HepG2 (cell line): ENCODE results near the gene TMEM33. TPM values are rescaled to one million over a fixed set of nuclear protein-coding genes. Genes with fewer than 3 reads are reported as not detected.

ENCODE experiments used
- ATF1 ChIP-seq: IDR thresholded peaks from 2 replicates; pipeline ENCODE4 v1.6.1; 2016; ENCODE audit warnings: mild to moderate bottlenecking, control low read depth
- CERS6 ChIP-seq: sonication (generic); formaldehyde crosslinking; IDR thresholded peaks from 2 replicates; pipeline ENCODE4 v1.5.0; 2020; ENCODE audit warnings: missing genetic modification reagents
- HOXA9 ChIP-seq: sonication (generic); formaldehyde crosslinking; IDR thresholded peaks from 2 replicates; pipeline ENCODE4 v1.8.1; 2022; ENCODE audit warnings: missing genetic modification reagents, mild to moderate bottlenecking, moderate library complexity, borderline replicate concordance
- KDM4B ChIP-seq: sonication (generic); formaldehyde crosslinking; IDR thresholded peaks from 2 replicates; pipeline ENCODE4 v1.4.0; 2020; ENCODE audit warnings: missing genetic modification reagents
- NFYB ChIP-seq: sonication (generic); formaldehyde crosslinking; IDR thresholded peaks from 2 replicates; pipeline ENCODE4 v1.4.0; 2020; ENCODE audit warnings: missing genetic modification reagents
- REST ChIP-seq, 2 experiments: IDR thresholded peaks; 2 replicates each; pipeline ENCODE4 v1.6.1; 2011 to 2012; ENCODE audit warnings: low read length in 2 of 2, borderline replicate concordance in 1 of 2, low read depth in 1 of 2, mild to moderate bottlenecking in 1 of 2, moderate library complexity in 1 of 2
- TAF15 ChIP-seq: fragments of 200-400 bp; formaldehyde crosslinking; IDR thresholded peaks from one replicate; pipeline ENCODE4 v1.6.1; 2018; ENCODE audit warnings: mild to moderate bottlenecking, low read depth, low read length; ENCODE audit not compliant: poor library complexity, severe bottlenecking
- ZFP1 ChIP-seq: IDR thresholded peaks from 2 replicates; pipeline ENCODE4 v1.6.1; 2016
- ZFP37 ChIP-seq: sonication (generic); formaldehyde crosslinking; IDR thresholded peaks from 2 replicates; pipeline ENCODE4 v1.4.0; 2020; ENCODE audit warnings: missing genetic modification reagents, borderline replicate concordance
- ZNF337 ChIP-seq: sonication (generic); formaldehyde crosslinking; IDR thresholded peaks from 2 replicates; pipeline ENCODE4 v1.5.1; 2020; ENCODE audit warnings: missing genetic modification reagents, low read depth, mild to moderate bottlenecking, borderline replicate concordance
- ZSCAN20 ChIP-seq: sonication (generic); formaldehyde crosslinking; IDR thresholded peaks from 2 replicates; pipeline ENCODE4 v1.4.0; 2020; ENCODE audit warnings: missing genetic modification reagents, mild to moderate bottlenecking, borderline replicate concordance
- polyA plus RNA-seq, 8 experiments: library from polyadenylated mRNA; depleted of rRNA in 3 of 8; stranded (reverse) in 7 of 8; unstranded in 1 of 8; fragments of >200 nt; fragmentation: Illumina TruSeq in 4 of 8; extraction: Trizol in 4 of 8; gene quantifications; 2 replicates each; pipeline versions ENCODE4 v1.2.1 to v1.2.3, GENCODE V29; 2011 to 2016; ENCODE audit warnings: low read depth in 4 of 8, missing spikeins in 1 of 8, mixed read lengths in 1 of 8; ENCODE audit not compliant: insufficient read depth in 1 of 8
- total RNA-seq, 5 experiments: library from RNA; depleted of rRNA; stranded (reverse); fragments of >200 nt; fragmentation: Illumina TruSeq; extraction: Trizol; gene quantifications; 2 replicates each; pipeline ENCODE4 v1.2.3, GENCODE V29; 2016; ENCODE audit warnings: low read depth in 1 of 5
- TF ChIP-seq, protein P1 (sequence below): IDR thresholded peaks from 2 replicates; pipeline ENCODE4 v1.6.1; 2016; ENCODE audit warnings: low read depth
- TF ChIP-seq, protein P2 (sequence below): sonication (generic); formaldehyde crosslinking; conservative IDR thresholded peaks from 2 replicates; pipeline ENCODE4 v1.8.0; 2022; ENCODE audit warnings: mild to moderate bottlenecking, moderate library complexity, missing genetic modification reagents
- TF ChIP-seq, protein P3 (sequence below): IDR thresholded peaks from 2 replicates; pipeline ENCODE4 v1.6.1; 2016; ENCODE audit warnings: low read depth, control low read depth
- TF ChIP-seq, protein P4 (sequence below): sonication (generic); formaldehyde crosslinking; IDR thresholded peaks from 2 replicates; pipeline ENCODE4 v1.8.0; 2022; ENCODE audit warnings: mild to moderate bottlenecking, missing genetic modification reagents; ENCODE audit not compliant: insufficient replicate concordance
- TF ChIP-seq, protein P5 (sequence below): sonication (generic); formaldehyde crosslinking; IDR thresholded peaks from 2 replicates; pipeline ENCODE4 v1.5.1; 2020; ENCODE audit warnings: missing genetic modification reagents, mild to moderate bottlenecking, borderline replicate concordance

The TMEM33 gene
- total and polyA plus RNA-seq, 2 of the 13 experiments (the other 11 are each of a cell fraction or from before 2014, with no cell fraction given) = 36.1 to 66.6 TPM

DNA sequence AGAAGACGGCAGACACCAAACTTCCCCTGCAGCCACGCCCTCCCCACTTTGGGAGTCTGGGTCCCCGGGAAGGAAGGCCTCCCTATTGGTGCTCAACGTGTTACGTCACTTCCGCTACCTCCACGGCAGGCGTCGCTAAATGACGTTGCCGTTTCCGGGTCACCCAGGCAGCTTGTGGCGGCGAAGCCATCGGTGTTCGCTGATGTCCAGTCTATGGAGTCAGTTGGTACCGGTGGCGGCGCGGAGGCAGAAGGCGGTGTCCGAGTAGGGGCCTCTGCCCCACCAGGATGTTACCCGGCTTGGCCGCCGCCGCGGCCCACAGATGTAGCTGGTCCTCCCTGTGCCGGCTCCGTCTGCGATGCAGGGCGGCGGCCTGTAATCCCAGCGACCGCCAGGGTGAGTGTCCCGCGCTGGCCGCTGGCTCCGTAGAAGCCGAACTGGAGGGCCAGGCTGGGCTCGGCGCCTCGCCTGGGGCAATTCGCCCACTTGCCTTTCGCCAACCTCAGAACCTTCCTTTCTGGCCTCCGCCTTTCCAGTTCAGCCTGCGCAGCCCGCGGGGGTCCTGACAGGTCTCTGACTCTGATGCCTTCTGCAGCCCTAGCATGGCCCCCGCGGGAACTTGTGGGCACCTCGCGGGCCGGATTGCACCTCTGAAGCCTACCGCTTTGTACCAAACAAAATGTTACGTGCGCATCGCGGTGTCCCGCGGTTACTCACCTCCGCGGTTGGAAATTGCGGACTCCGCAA lies 55.3 kb downstream of the TMEM33 start, which contains the start of gene SLC30A9 (continued):
- TF ChIP-seq, protein P1, sequence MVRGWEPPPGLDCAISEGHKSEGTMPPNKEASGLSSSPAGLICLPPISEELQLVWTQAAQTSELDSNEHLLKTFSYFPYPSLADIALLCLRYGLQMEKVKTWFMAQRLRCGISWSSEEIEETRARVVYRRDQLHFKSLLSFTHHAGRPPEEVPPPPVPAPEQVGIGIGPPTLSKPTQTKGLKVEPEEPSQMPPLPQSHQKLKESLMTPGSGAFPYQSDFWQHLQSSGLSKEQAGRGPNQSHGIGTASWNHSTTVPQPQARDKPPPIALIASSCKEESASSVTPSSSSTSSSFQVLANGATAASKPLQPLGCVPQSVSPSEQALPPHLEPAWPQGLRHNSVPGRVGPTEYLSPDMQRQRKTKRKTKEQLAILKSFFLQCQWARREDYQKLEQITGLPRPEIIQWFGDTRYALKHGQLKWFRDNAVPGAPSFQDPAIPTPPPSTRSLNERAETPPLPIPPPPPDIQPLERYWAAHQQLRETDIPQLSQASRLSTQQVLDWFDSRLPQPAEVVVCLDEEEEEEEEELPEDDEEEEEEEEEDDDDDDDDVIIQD (CRISPR knock-in tag) = no peak; the same call in 1 of the 2 replicates
- peak; percentile 96 for TF ChIP-seq ATF1 (CRISPR knock-in tag)
- TF ChIP-seq ZSCAN20 = no peak
- TF ChIP-seq REST (IDR thresholded peaks at IDR 0.05; ENCODE audit: borderline replicate concordance in 1 of 2, low read depth in 1 of 2, low read length in 2 of 2) = no peak; a peak in 1 of 4 replicates
- TF ChIP-seq, protein P2, sequence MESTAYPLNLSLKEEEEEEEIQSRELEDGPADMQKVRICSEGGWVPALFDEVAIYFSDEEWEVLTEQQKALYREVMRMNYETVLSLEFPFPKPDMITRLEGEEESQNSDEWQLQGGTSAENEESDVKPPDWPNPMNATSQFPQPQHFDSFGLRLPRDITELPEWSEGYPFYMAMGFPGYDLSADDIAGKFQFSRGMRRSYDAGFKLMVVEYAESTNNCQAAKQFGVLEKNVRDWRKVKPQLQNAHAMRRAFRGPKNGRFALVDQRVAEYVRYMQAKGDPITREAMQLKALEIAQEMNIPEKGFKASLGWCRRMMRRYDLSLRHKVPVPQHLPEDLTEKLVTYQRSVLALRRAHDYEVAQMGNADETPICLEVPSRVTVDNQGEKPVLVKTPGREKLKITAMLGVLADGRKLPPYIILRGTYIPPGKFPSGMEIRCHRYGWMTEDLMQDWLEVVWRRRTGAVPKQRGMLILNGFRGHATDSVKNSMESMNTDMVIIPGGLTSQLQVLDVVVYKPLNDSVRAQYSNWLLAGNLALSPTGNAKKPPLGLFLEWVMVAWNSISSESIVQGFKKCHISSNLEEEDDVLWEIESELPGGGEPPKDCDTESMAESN (CRISPR knock-in tag) = peak; percentile 93
- no peak for TF ChIP-seq ZFP37 (CRISPR knock-in tag)
- TF ChIP-seq HOXA9 = no peak
- no peak for TF ChIP-seq ZNF337 (CRISPR knock-in tag)
- no peak for TF ChIP-seq ZFP1
- no peak for TF ChIP-seq CERS6 (CRISPR knock-in tag)
- no peak for TF ChIP-seq KDM4B (CRISPR knock-in tag)
- TF ChIP-seq, protein P3, sequence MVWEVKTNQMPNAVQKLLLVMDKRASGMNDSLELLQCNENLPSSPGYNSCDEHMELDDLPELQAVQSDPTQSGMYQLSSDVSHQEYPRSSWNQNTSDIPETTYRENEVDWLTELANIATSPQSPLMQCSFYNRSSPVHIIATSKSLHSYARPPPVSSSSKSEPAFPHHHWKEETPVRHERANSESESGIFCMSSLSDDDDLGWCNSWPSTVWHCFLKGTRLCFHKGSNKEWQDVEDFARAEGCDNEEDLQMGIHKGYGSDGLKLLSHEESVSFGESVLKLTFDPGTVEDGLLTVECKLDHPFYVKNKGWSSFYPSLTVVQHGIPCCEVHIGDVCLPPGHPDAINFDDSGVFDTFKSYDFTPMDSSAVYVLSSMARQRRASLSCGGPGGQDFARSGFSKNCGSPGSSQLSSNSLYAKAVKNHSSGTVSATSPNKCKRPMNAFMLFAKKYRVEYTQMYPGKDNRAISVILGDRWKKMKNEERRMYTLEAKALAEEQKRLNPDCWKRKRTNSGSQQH = peak; percentile 38; the same call in 1 of the 2 replicates
- TF ChIP-seq TAF15 = no peak
- TF ChIP-seq, protein P4, sequence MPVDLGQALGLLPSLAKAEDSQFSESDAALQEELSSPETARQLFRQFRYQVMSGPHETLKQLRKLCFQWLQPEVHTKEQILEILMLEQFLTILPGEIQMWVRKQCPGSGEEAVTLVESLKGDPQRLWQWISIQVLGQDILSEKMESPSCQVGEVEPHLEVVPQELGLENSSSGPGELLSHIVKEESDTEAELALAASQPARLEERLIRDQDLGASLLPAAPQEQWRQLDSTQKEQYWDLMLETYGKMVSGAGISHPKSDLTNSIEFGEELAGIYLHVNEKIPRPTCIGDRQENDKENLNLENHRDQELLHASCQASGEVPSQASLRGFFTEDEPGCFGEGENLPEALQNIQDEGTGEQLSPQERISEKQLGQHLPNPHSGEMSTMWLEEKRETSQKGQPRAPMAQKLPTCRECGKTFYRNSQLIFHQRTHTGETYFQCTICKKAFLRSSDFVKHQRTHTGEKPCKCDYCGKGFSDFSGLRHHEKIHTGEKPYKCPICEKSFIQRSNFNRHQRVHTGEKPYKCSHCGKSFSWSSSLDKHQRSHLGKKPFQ = peak; percentile 72
- TF ChIP-seq, protein P5, sequence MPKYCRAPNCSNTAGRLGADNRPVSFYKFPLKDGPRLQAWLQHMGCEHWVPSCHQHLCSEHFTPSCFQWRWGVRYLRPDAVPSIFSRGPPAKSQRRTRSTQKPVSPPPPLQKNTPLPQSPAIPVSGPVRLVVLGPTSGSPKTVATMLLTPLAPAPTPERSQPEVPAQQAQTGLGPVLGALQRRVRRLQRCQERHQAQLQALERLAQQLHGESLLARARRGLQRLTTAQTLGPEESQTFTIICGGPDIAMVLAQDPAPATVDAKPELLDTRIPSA = no peak
- TF ChIP-seq NFYB = peak; percentile 80
